Activated CD8-positive, alpha-beta memory T cell treated with anti-CD3 and anti-CD28 coated beads, Interleukin-2, amount 50 U/mL, for 4 hours (primary cell): ENCODE data around the gene MORF4L1.
"Not testable (repeated sequence)": the region's sequence is repeated elsewhere in the genome, so short reads cannot be mapped to it uniquely, and the experiment has no call there.

ENCODE experiments used
- DNase-seq: peaks from one replicate; pipeline ENCODE4 v3.0.0-alpha.2; 2020

The MORF4L1 gene

GRCh38 chr15:78927077-78927790, 54.5 kb downstream of the MORF4L1 start:
- DNase-seq: no peak

GRCh38 chr15:78928176-78928575, 55.5 kb downstream of the MORF4L1 start:
- DNase-seq: not testable (repeated sequence)

- DNase-seq: no peak
These were observed 56.0 kb downstream of the MORF4L1 start for GRCh38 chr15:78928616-78929093.

- no peak for DNase-seq
These were observed 57.0 kb downstream of the MORF4L1 start for GRCh38 chr15:78929536-78930264.

- DNase-seq: no peak
These were observed 58.1 kb downstream of the MORF4L1 start for GRCh38 chr15:78930577-78931388.

GRCh38 chr15:78931439-78932257, 59.0 kb downstream of the MORF4L1 start:
- DNase-seq: no peak

- DNase-seq: no peak
These were observed 59.6 kb downstream of the MORF4L1 start for GRCh38 chr15:78932258-78932808.

- no peak for DNase-seq
These were observed 60.6 kb downstream of the MORF4L1 start for GRCh38 chr15:78933187-78933822.

GRCh38 chr15:78933823-78934654, 61.3 kb downstream of the MORF4L1 start:
- no peak for DNase-seq

- no peak for DNase-seq
These were observed 61.9 kb downstream of the MORF4L1 start for GRCh38 chr15:78934655-78935023.

- DNase-seq: no peak
These were observed 64.5 kb downstream of the MORF4L1 start for GRCh38 chr15:78937132-78937739.

GRCh38 chr15:78938658-78939488, 66.2 kb downstream of the MORF4L1 start:
- DNase-seq: no peak

GRCh38 chr15:78942741-78943140, 70.1 kb downstream of the MORF4L1 start:
- DNase-seq: no peak

GRCh38 chr15:78943692-78944091, 71.0 kb downstream of the MORF4L1 start:
- DNase-seq: no peak

- no peak for DNase-seq
These were observed 71.5 kb downstream of the MORF4L1 start for GRCh38 chr15:78944202-78944625.

GRCh38 chr15:78944669-78945407, 72.1 kb downstream of the MORF4L1 start, which contains the start of gene CTSH:
TSS of gene CTSH (minus strand) at chr15:78945046. CDS start at chr15:78944981, 65 bp downstream.
- peak; percentile 73 for DNase-seq

- DNase-seq: no peak
These were observed 73.8 kb downstream of the MORF4L1 start for GRCh38 chr15:78946493-78946892.

GRCh38 chr15:78947506-78947905, 74.8 kb downstream of the MORF4L1 start:
- no peak for DNase-seq
